Measurements from ENCODE around the gene ACTL10. TPM values are rescaled to one million over a fixed set of nuclear protein-coding genes. Genes with fewer than 3 reads are reported as not detected.
A peak's percentile ranks its signal among the peaks of the same experiment; 100 is the strongest.

The ACTL10 gene
- total RNA-seq, 2 experiments from 2014 or later: 0.96 to 1.0 TPM

DNA sequence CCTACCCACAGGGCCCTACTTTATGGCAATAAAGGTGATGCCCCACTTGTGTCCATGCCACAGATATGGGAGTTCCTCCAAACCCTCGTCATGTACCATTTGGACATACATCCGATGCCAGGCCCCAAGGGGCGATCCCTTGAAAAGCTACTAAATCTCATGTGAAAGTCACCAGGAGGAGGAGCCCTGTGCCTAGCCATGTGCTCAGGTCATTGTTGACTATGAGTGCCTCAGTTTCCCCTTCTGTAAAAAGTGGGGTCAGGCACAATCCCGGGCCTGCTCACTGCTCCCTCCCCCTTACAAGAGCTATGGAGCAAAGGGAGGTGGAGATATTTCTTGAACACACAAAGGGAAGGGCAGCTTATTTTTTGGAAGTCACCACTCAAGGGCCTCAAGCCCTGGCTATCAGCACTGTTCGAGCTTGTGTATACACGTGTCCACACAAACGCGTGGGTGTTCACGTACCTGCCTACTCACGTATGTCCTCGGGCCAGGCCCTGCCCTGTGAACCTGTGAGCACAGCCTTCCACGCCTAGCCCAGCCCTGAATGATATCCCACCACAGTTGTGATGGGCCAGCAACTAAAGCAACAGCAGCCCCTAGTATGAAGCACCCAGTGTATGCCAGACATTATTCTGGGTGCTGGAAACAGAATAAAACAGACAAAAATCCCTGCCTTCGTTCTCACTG is 1.9 kb downstream of the ACTL10 start:
- H3K9me3 Mint-ChIP-seq: no peaks in the 10 kb centered on the region
- H3K36me3 Mint-ChIP-seq (ENCODE audit: low read depth): no peaks in the 10 kb centered on the region
- H3K4me1 Mint-ChIP-seq (ENCODE audit: low read depth): peaks cover 34% of the 10 kb centered on the region
- peak overlapping the region; percentile 19 for H3K27ac Mint-ChIP-seq
- no peaks in the 10 kb centered on the region for H3K27me3 Mint-ChIP-seq (ENCODE audit: low read depth)
- peak overlapping the region; percentile 80 for H3K4me3 Mint-ChIP-seq
- no peak for DNase-seq
- intact Hi-C loops (cut with micrococcal nuclease): loop anchor here (1.0 to 10.0 kb wide), 8 partner anchors 63 to 694 kb away; partner anchors contain the start of genes CHMP4B, RALY, SNTA1 and ZNF341
- CTCF ChIA-PET: interaction anchor here (0.6 to 3.9 kb wide), 27 partner anchors 11 to 311 kb away, joined by 3 to 36 read pairs (median 5); partner anchors contain the start of genes SNTA1 and ZNF341

DNA sequence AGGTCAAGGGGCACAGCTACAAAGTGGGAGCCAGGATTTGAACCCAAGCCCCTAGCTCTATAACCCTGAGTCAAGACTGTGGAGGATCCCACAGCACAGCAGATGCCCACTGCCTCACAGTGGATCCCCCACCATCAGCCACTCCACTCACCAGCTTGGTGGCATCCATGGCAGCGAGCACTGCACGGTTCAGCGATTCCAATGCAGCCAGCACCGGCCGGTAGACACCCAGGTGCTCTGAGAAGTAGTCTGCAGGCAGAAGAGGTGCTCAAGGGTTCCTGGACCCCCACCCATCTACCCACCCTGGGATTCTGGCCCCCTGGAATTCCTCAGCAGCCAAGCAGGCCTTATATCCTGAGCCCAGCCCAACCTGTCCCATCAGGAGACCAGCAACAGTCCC is 2.5 kb downstream of the ACTL10 start:
- Mint-ChIP-seq H3K27me3 (ENCODE audit: low read depth) (no peaks in the 10 kb centered on the region), H3K36me3 (ENCODE audit: low read depth) (no peaks in the 10 kb centered on the region), H3K4me3 (no peak overlapping the region), H3K9me3 (no peaks in the 10 kb centered on the region), H3K4me1 (ENCODE audit: low read depth) (peaks cover 35% of the 10 kb centered on the region), H3K27ac (no peak overlapping the region)
- CTCF ChIA-PET: interaction anchor here (0.9 to 3.9 kb wide), 7 partner anchors 11 to 212 kb away, joined by 3 to 36 read pairs (median 5); no protein-coding TSS in a partner anchor
- DNase-seq: no peak
- intact Hi-C loops (cut with micrococcal nuclease): loop anchor here (5.0 to 10.0 kb wide), 4 partner anchors 143 to 694 kb away; partner anchors contain the start of genes CHMP4B, RALY and SNTA1

DNA sequence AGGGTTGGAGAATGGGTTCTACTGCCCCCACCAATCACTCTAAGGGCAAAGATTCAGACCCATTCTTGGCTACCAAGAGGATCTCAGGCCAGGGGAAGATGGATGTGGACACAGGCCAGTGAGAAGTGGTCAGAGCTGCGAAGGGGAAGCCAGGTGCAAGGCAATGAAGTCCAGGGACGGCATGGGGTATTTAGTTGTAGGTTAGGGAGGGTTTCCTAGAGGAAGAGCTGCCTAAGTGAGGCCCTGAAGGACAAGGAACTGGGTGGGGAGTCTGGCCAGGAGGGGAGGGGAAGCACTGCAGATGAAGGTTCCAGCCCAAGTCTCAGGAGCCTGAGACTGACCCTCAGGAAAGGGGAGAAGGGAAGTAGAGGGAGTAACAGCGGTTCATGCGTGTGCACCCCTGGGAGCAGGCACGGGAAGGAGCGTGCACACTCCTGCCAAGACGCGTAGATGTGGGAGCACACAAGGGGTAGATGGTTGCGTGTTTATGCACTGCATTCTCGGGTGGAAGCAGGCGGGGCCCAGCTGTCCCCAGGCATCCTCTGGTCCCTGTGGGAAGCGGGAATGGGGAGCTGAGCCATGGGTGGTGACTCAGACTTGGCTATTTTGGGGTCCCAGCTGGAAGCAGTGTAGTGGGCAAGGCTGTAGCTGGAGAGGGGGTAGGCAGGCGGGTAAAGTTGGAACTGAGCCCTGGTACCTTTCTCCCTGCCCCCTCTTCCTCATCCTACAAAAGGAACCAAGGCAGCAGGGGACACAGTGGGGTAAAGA is 3.3 kb downstream of the ACTL10 start:
- intact Hi-C loops (cut with micrococcal nuclease): loop anchor here (5.0 to 10.0 kb wide), 4 partner anchors 142 to 695 kb away; partner anchors contain the start of genes CHMP4B, RALY and SNTA1
- Mint-ChIP-seq H3K4me1 (ENCODE audit: low read depth) (peaks cover 30% of the 10 kb centered on the region), H3K4me3 (no peak overlapping the region), H3K27me3 (ENCODE audit: low read depth) (no peaks in the 10 kb centered on the region), H3K27ac (no peak overlapping the region), H3K9me3 (no peaks in the 10 kb centered on the region), H3K36me3 (ENCODE audit: low read depth) (no peaks in the 10 kb centered on the region)
- DNase-seq: no peak
- CTCF ChIA-PET: interaction anchor here (0.7 to 3.9 kb wide), 3 partner anchors 10 to 213 kb away, joined by 3 to 36 read pairs (median 5); no protein-coding TSS in a partner anchor

DNA sequence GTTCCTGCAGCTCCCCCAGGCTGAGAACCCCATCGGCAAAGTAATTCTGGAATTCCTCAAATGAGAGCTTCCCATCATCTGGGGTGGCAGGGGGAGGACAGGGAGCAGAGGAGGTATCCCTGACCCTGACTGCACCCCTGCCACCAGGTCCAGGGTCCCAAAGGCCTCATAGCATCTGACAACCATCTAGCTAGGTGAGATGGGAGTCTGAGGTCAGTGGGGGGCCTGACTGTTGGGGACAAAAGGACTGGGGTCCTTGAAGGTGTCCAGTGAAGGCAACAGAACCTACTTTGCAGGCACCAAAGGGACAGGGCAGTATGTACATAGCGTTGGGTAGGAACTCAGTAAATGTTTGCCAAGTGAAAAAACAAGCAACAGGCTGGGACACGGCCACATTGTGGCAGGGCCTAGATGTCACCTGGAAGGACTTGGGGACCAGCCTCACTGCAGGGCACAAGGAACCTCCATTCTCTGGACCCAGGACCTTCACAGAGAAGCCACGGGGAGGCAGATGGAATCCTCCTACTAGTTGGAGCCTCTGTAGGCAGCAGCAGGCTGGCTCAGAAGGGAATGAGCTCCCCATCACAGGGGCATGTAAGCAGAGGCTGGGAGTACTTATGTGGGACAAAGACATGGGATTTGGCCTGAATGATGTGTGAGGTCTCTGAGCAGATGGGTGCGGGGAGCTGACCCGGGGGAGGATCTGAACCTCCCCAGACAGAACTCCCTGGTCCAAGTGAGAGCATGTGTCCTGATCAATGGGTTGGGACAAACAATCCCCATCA is 4.2 kb downstream of the ACTL10 start:
- DNase-seq: no peak
- Mint-ChIP-seq H3K4me3 (no peak overlapping the region), H3K9me3 (no peaks in the 10 kb centered on the region), H3K27ac (no peak overlapping the region), H3K36me3 (ENCODE audit: low read depth) (no peaks in the 10 kb centered on the region), H3K4me1 (ENCODE audit: low read depth) (peaks cover 28% of the 10 kb centered on the region), H3K27me3 (ENCODE audit: low read depth) (no peaks in the 10 kb centered on the region)
- intact Hi-C loops (cut with micrococcal nuclease): no loop called here
- CTCF ChIA-PET: interaction anchor here (0.6 to 1.3 kb wide), 3 partner anchors 16 to 213 kb away, joined by 3 to 5 read pairs (median 3); no protein-coding TSS in a partner anchor

DNA sequence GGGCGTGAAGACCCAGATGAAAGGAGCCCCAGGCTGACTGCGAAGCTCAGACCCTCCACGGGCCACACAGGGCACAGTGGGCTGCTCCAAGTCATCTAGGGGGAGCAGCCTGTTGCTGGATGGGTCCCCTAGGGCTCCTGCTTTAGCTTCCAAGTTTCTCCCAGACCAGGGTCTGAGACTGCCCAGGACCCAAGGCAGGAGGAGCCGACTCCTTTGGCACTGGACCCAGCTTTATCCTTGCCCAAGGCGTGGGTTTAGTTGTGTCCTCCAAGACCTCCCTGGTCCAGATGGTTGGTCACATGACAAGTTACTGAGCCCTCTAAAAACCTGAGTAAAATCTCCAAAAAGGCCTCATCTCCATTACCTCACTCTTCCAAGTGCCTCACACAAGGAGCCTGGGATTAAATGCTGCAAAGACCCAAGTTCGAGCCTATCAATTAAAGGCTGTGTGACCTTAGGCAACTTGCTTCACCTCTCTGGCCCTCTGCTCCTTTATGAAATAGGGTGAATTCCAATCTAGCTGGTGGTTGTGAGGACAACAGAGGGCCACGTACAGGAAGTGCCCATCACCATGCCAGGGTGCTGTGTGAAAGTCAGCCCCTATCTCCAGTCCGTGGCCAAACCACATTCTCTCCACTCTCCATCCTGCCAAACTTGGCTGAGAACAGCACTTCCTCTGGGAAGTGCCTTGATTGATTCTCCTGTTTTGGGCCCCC is 5.0 kb downstream of the ACTL10 start:
- Mint-ChIP-seq H3K27ac (no peak overlapping the region), H3K4me1 (ENCODE audit: low read depth) (peaks cover 21% of the 10 kb centered on the region), H3K27me3 (ENCODE audit: low read depth) (no peaks in the 10 kb centered on the region), H3K9me3 (no peaks in the 10 kb centered on the region), H3K4me3 (no peak overlapping the region), H3K36me3 (ENCODE audit: low read depth) (peaks cover 5% of the 10 kb centered on the region)
- no peak for DNase-seq
- CTCF ChIA-PET: interaction anchor here (0.6 to 1.3 kb wide), 2 partner anchors 15 to 78 kb away, joined by 3 to 5 read pairs; no protein-coding TSS in a partner anchor
- intact Hi-C loops (cut with micrococcal nuclease): no loop called here

DNA sequence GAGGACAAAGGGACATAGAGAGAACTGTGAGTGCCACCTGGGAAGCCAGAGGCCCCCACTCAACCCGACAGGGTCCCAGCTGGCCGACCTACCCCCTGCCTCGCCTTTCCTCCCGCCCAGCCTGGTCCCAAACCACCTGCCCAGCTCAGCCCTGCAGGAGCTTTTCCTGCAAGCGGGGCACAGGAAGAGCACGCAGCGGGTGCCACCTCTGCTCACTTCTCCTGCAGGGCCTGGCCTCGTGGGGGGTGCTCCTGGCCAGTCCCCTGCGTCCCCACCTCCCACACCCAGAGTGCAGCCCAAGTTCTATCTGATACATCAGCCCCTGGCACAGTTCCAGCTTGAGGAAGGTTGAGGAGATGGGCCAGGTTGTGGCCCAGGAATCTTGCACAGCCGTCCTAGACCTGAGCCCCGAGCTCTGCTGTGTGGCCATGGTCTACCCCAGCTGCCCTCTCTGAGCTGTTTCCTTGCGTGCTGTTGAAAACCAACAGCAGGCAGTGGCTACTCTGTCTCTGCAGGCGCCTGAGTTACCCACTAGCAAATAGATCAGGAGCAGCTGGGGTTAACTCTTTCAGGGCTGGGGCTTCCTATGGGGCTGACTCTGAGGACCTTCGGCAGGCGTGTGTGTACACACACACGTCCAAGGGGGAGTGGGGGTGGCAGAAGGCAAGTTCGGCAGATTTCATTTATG is 5.8 kb downstream of the ACTL10 start:
- CTCF ChIA-PET: interaction anchor here (1.3 kb wide), 1 partner anchor 14 kb away, joined by 5 read pairs; no protein-coding TSS in a partner anchor
- H3K4me3 Mint-ChIP-seq: peak overlapping the region; percentile 82
- no peak for DNase-seq
- H3K36me3 Mint-ChIP-seq (ENCODE audit: low read depth): peaks cover 11% of the 10 kb centered on the region
- intact Hi-C loops (cut with micrococcal nuclease): no loop called here
- H3K27me3 Mint-ChIP-seq (ENCODE audit: low read depth): no peaks in the 10 kb centered on the region
- H3K9me3 Mint-ChIP-seq: no peaks in the 10 kb centered on the region
- no peak overlapping the region for H3K27ac Mint-ChIP-seq
- peaks cover 21% of the 10 kb centered on the region for H3K4me1 Mint-ChIP-seq (ENCODE audit: low read depth)

DNA sequence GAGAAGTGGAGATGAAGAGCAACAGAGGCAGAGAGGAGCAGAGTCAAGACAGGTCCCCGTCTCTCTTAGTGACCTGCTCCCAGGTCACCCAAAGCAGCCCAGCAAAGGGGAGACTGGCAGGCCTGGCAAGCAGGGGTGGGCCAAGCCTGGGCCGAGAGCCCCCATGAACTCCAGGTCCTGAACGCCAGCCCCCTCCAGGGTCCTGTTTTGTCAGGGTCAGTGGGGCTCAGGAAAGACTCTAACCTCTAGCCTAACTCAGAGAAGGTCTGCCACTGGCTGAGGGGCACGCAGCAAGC is 6.3 kb downstream of the ACTL10 start:
- intact Hi-C loops (cut with micrococcal nuclease): no loop called here
- CTCF ChIA-PET: no interaction called here
- DNase-seq: no peak
- peaks cover 16% of the 10 kb centered on the region for H3K36me3 Mint-ChIP-seq (ENCODE audit: low read depth)
- peak overlapping the region; percentile 82 for H3K4me3 Mint-ChIP-seq
- H3K27me3 Mint-ChIP-seq (ENCODE audit: low read depth): no peaks in the 10 kb centered on the region
- no peak overlapping the region for H3K27ac Mint-ChIP-seq
- peaks cover 21% of the 10 kb centered on the region for H3K4me1 Mint-ChIP-seq (ENCODE audit: low read depth)
- no peaks in the 10 kb centered on the region for H3K9me3 Mint-ChIP-seq

DNA sequence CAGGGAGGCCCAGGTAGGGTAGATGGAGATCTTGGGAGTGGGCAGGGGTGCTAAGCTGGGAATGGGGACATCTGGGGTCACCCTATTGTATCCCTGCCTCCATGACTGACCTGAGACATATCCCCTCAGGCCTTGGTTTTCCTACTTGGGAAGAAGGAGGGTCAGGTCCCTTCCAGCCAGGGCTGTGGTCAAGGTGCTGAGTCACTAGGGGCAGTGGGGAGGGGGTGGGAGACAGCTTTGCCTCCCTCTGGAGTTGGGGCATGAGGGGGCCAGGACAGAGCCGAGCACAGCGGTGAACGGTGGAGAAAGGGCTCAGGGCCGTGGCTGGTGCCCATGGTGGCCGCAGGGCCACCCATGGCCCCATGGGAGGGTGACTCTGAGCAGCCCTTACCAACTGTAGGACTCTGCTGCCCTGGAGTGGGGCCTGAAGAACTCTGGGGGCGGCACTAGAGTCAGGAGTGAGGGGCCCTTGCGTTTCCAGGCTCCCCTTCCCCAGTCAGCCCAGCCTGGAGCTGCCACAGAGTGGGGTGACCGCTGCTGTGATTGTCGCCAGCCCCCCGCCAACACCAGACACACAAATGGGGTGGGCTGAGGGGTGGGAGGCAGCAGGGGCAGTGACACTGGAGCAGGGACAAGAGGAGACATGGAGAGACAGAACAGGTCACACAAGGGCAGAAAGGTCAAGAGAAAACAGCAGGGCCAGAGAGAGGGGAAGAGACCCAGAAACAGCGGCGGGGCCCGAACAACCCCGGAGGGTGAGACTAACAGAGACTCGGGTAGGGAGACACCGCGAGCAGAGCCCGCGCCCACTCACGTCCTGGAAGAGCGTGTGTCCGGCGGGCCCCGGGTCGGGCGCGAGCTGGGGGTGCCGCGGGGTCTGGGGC is 6.9 kb downstream of the ACTL10 start:
- peaks cover 21% of the 10 kb centered on the region for H3K4me1 Mint-ChIP-seq (ENCODE audit: low read depth)
- no peaks in the 10 kb centered on the region for H3K27me3 Mint-ChIP-seq (ENCODE audit: low read depth)
- DNase-seq: no peak

DNA sequence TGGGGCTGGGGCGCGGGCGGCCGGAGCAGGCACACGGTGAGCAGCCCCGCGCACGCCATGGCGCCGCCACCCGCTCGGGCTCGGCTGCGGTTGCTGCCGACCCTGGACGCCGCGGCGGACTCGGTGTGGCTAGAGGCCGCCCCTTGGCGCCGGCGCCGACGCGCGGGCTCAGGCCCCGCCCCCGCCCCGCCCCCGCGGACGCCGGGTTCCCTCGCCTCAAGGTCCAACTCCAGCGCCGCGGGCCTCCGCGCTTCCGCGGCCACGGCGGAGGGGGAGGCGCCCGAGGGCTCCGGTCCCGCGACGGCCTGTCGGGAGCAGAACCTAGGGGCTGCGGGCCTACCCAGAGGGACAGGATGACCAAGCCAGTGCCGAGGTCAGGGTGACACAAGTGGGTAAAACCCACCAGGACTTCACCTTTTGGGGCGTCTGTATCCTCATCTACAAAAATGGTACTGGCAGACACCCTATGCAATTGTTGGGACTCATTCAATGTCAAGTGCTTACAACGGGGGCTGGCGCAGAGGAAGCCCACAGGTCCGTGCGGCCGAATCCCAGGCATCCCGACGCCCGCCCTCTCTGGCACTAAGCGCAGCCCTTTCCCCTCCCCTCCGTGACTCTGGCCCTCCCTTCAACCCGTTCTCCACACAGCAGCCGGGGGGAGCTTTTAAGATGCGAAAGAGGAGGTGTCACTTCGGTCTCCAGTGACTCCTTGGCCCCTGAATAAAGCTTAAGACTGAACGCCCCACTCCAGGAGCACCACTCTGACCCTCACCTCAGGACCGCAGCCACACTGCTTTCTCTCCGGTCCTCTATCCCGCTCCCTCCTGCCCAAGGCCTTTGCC is 7.8 kb downstream of the ACTL10 start, which contains the start of gene NECAB3:
Gene NECAB3 (minus strand): TSS at position 135 of the 842 bp plus-strand sequence. CDS start 76 bp downstream, at position 59.
- H3K27me3 Mint-ChIP-seq (ENCODE audit: low read depth): no peaks in the 10 kb centered on the region
- H3K27ac Mint-ChIP-seq: peak within 1 kb of the TSS; percentile 52
- intact Hi-C loops (cut with micrococcal nuclease): loop anchor here (1.0 kb wide), 2 partner anchors 11 to 12 kb away; partner anchors contain the start of gene E2F1
- no peaks in the 10 kb centered on the region for H3K9me3 Mint-ChIP-seq
- H3K4me3 Mint-ChIP-seq: peak within 1 kb of the TSS; percentile 82
- CTCF ChIA-PET: interaction anchor here (0.6 to 0.8 kb wide), 2 partner anchors 54 to 115 kb away, joined by 3 read pairs; no protein-coding TSS in a partner anchor
- peaks cover 30% of the 10 kb centered on the region for H3K36me3 Mint-ChIP-seq (ENCODE audit: low read depth)
- peak; percentile 56 for DNase-seq
- peaks cover 29% of the 10 kb centered on the region for H3K4me1 Mint-ChIP-seq (ENCODE audit: low read depth)

More for the DNA sequence above, 6.9 kb downstream of the ACTL10 start:
- Mint-ChIP-seq H3K36me3 (ENCODE audit: low read depth) (peaks cover 22% of the 10 kb centered on the region), H3K9me3 (no peaks in the 10 kb centered on the region), H3K4me3 (peak overlapping the region; percentile 82), H3K27ac (peak overlapping the region; percentile 52)
- CTCF ChIA-PET: no interaction called here
- intact Hi-C loops (cut with micrococcal nuclease): loop anchor here (1.0 kb wide), 2 partner anchors 10 to 13 kb away; partner anchors contain the start of gene E2F1

Data from activated naive CD4-positive, alpha-beta T cell treated with anti-CD3 and anti-CD28 coated beads for 36 hours (primary cell).